ENCODE data around the gene KDM4F.

The KDM4F gene

DNA sequence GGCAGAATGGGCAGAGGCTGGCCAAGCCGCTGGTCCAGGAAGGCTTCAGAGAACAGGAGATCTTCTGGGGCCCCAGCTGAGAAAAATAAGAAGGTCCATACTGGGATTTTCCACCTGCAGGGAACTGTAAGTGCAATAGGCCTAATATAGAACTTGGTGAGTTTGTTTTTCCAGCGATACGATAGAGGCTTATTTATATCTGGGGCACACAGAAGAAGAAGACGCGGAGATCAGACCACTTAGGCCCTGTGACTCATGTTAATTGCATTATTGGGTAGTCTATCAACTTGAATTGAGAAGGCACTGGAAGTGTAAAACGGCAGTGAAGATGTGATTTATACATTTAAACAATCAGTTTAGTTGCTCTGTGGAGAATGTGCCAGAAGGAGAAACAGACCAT lies 9.8 kb downstream of the KDM4F start:
- in situ Hi-C loops (cut with MboI; ENCODE audit: low sequenced_read_pairs) = no loop called here

DNA sequence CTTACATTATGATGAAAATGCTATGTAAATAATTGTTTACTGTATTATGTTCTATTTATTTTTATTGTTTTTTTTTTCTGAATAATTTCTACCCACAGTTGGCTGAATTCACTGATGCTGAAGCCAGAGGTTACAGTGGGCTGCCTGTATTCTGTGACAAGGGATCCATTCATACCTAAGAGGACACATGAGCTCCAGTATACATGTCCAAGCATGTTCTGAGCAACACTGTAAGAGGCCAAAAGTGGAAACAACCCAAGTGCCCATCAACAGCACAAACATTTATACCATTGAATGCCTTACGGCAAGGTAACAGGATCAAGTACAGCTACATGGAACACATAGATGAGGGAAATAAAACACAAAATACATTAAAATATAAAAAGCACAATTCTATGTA lies 16.1 kb downstream of the KDM4F start:
- in situ Hi-C loops (cut with MboI; ENCODE audit: low sequenced_read_pairs) = no loop called here

DNA sequence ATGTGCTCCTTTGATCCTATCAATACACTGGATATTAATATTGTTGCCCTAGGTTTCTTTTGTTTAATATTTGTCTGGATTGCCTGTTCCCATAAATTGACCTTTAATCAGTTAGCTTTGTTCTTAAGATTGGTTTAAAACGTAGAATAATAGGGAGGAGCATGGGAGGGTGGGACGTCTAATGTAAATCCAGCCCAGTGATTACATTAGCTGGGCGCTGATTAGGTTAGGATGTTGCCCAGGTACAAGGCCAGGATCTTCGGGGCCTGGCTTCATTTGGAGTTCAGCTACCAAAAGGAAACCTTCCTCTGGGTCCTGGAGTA lies 17.5 kb downstream of the KDM4F start, which contains the start of gene SRSF8:
TSS of gene SRSF8 (plus strand) at position 204 of the 323 bp plus-strand sequence. CDS start 308 bp downstream, outside the sequence.
- in situ Hi-C loops (cut with MboI; ENCODE audit: low sequenced_read_pairs) = no loop called here

DNA sequence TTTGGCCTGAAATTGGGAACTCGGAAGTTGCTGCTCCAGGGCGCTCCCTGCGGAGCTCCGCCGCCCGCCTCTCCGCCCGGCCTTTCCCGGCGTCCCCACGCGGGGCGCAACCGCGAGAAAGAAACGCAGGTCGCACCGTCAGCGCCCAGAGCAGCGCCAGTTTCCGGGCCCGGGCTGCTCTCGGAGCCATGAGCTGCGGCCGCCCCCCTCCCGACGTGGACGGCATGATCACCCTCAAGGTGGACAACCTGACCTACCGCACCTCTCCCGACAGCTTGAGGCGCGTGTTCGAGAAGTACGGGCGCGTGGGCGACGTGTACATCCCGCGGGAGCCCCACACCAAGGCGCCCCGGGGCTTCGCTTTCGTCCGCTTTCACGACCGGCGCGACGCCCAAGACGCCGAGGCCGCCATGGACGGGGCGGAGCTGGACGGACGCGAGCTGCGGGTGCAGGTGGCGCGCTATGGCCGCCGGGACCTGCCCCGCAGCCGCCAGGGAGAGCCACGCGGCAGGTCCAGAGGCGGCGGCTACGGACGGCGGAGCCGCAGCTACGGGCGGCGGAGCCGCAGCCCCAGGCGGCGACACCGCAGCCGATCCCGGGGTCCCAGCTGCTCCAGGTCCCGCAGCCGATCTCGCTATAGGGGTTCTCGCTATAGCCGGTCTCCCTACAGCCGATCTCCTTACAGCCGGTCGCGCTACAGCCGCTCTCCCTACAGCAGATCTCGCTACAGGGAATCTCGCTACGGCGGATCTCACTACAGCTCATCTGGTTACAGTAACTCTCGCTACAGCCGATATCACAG lies 18.0 kb downstream of the KDM4F start:
- in situ Hi-C loops (cut with MboI; ENCODE audit: low sequenced_read_pairs) = no loop called here

DNA sequence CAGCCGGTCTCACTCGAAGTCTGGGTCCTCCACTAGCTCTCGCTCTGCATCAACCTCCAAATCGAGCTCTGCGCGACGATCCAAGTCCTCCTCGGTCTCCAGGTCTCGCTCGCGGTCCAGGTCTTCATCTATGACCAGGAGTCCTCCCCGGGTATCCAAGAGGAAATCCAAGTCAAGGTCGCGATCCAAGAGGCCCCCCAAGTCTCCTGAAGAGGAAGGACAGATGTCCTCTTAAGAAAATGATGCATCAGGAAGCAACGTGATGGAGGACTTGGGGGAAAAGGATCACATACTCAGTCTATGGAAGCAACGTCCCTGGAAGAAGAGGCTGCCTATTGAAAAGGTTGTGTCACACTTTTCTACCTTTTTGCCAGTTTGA lies 18.6 kb downstream of the KDM4F start:
- in situ Hi-C loops (cut with MboI; ENCODE audit: low sequenced_read_pairs) = no loop called here

DNA sequence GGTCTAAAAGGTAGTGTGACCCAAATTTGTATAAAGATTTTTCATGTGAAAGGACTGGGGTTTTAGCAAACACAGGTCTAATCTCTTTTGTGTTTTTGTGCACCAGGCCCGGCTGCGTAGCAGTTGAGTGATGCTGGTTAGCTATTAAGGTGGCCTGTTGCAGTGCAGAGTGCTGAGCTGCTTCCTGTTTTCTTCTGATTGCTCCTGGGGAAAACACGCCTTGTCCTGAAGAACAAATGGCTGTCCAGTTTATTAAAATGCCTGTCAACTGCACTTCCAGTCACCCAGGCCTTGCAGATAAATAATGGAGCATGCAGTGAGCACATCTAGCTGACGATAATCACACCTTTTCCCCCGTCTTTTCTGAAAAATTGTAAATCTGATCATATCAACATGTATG lies 19.3 kb downstream of the KDM4F start:
- in situ Hi-C loops (cut with MboI; ENCODE audit: low sequenced_read_pairs) = no loop called here

DNA sequence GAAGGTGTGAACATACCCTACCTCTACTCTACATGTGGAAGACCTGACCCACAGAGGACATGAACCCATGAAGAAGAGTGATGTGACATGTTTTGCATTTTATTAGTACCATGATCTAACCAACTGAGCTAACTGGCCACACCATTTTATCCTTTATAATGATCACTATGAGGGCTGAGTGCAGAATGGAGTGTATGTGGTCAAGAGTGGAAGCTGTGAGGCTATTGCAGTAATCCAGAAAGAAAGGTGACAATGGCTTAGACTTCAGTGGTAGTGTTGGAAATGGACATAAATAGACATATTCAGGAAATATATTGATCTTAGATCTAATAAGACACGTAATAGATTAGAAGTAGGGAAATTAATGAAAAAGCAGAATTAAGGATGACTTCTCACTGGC lies 21.2 kb downstream of the KDM4F start:
- in situ Hi-C loops (cut with MboI; ENCODE audit: low sequenced_read_pairs) = no loop called here

DNA sequence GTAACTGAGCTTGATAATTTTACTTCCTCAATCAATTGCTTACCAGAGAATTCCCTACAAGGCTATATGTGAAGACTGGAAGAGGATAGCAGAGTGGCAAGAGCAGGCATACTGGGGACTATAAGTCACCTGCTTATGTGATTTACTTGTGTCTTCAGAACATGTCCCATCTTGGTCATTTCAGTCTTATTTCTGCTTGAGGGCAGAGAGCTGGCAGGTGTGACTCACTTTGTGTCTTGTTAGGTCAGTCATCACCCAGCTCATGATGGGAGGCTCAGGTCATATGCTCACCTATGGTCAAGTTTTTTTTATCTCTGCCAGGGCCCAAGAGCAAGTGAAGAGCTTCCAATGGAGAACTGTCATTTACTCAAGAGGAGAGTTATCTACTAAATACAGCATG lies 23.7 kb downstream of the KDM4F start:
- in situ Hi-C loops (cut with MboI; ENCODE audit: low sequenced_read_pairs) = no loop called here

DNA sequence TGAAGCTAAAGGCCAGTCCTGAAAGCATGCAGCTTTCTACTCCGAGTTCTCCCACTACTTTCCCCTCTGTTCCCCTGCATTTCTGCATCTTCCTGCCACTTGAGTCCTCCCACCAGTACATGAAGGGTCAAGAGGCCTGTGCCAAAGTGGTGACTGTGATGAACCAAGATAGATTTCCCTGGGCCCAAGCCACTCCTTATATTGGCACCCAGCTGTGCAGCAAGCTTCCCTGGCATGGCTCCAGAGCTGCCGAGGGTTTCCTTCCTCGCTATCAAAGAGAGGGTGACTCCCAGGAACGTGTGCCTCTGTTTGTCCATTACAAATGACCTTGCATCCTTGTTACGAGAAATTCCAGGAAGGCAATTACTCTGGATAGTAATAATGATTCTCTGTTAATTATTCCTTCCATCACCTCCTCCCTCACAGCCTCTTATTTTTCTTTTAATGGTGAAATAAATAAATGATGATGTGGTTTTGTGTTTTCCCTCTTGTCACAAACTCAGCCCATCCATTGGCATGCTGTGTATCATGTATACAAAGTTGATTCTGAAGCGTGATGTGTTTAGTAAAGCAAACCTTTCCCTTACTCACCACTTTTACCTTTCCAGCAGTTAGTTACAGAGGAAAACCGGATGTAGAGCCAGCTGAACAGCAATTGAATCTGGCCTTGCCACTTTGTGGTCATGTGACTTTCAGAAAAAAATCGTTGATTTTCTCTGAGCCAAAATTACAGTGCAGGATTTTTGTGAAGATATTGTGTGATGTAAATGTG lies 25.8 kb downstream of the KDM4F start:
- in situ Hi-C loops (cut with MboI; ENCODE audit: low sequenced_read_pairs) = no loop called here

DNA sequence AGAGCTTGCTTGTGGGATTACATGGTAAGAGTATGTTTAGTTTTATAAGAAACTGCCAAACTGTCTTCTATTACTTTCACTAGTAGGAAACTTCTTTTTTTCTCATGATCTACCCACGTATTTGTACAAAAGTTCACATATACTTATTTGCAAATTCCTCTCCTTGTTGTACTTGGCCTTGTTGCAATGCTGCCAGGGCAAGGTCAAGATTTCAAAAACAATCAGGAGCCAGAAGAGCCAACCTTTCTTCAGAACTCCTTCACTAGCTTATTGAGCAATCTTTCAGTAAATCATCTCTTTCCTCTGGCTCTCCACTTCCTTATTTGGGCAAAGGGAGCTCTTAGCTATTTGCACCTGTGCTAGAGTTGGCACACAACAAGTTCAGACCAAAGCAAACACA lies 27.2 kb downstream of the KDM4F start:
- in situ Hi-C loops (cut with MboI; ENCODE audit: low sequenced_read_pairs) = no loop called here

DNA sequence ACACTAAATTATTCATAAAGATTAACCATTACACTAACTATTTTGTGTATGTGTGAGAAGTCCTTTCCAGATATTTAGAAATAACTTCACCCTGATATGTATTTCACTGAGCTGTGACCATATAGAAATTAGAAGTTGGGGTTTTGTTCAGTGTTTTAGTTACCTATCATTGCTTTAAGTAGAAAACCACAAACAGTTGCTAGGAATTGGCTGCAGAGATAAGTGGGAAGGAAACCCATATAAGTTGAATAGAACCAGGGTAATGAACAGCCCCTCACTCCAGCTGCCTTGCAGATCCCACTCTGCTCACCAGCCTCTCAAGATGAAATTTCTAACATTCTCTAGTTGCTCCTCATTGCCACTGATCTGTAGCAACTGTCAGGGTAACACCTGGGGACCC lies 27.8 kb downstream of the KDM4F start:
- in situ Hi-C loops (cut with MboI; ENCODE audit: low sequenced_read_pairs) = no loop called here

DNA sequence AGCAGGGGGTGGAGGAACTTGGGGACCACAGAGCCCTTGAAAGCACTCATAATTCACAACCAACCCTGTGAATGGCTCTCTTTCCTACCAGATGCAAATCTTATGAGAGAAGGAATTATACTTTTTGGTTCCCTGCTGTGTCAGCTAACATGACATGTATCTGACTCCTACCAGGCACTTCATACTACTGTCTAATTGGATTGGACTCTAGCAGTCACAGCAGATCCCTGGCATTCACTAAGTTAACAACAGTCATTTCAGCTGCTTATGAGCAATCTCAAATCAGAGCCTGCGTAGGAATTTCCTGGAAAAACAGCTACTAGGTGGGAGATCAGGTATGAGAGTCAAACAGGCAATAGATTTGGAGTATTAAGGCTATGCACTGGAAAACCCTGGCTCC lies 29.3 kb downstream of the KDM4F start:
- in situ Hi-C loops (cut with MboI; ENCODE audit: low sequenced_read_pairs) = no loop called here

DNA sequence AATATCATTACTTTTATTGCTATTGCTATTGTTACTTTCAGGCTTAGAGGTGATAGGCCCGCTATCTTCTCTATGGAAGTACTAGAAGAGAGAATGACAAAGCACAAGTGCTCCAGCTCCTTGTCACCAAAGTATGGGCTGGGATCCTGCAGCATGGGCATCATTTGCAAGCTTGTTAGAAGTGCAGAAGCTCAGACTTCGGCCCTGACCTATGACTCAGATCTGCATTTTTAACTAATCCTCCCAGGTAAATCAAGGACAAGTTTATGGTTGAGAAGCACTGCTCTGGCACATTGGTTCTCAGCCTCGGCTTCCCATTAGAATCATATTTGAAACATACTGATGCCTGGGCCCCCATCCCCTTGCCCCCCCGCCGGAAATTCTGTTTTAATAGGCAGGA lies 31.8 kb downstream of the KDM4F start:
- in situ Hi-C loops (cut with MboI; ENCODE audit: low sequenced_read_pairs) = no loop called here

DNA sequence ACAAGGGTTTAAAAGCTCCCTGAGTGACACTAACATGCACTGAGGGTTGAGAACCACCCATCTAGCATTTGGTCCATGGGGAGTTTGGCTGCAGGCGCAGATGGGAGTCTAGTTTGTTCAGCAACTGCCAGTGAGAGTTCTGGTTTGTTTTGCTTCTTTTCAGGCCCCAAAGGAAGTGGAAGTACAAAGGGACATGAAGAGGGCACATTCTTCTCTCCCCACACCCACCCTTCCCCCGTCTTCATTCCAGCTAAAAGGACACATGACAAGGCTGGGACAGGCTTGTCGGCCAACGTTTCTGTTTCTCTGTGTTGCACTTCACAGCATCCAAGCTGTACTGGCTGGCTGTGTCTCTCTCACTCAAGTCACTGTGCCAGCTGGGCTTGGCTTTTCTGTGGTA lies 32.2 kb downstream of the KDM4F start:
- in situ Hi-C loops (cut with MboI; ENCODE audit: low sequenced_read_pairs) = no loop called here

DNA sequence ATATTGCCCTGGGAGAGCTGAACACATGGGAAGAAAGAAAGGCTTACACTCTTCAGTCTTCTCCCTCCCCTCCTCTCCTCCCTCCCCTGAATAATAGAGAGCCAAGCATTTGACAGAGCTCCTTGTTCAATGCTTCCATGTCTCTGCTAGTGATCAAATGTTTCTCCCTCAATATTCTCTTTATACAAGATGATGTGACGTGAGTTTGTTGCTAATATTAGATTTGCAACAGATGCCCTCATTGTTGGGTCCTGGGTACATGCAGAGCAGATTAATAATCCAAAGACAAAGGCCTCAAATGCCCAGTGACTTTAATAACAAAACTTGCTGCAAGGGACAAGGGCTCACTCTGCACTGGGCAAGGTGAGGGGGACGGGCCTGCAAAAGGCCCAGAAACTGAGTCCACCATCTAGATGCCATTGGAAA lies 33.4 kb downstream of the KDM4F start:
- in situ Hi-C loops (cut with MboI; ENCODE audit: low sequenced_read_pairs) = no loop called here

DNA sequence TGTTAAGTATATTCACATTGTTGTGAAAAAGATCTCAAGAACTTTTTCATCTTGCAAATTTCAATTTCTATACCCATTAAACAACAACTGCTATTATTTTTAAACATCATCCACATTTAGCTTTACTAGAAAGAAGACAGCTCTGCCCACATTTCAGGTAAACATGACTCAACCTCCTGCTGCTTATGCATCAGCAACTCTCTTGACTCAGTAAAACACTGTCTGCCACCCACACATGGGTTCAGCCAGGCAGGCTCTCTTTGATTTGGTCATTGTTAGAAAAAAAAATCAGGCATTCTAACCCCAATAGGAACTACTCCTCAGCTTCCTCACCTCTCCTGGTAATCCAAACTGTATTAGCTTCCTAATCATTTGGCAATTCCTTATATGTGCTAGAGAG lies 35.3 kb downstream of the KDM4F start:
- in situ Hi-C loops (cut with MboI; ENCODE audit: low sequenced_read_pairs) = no loop called here

DNA sequence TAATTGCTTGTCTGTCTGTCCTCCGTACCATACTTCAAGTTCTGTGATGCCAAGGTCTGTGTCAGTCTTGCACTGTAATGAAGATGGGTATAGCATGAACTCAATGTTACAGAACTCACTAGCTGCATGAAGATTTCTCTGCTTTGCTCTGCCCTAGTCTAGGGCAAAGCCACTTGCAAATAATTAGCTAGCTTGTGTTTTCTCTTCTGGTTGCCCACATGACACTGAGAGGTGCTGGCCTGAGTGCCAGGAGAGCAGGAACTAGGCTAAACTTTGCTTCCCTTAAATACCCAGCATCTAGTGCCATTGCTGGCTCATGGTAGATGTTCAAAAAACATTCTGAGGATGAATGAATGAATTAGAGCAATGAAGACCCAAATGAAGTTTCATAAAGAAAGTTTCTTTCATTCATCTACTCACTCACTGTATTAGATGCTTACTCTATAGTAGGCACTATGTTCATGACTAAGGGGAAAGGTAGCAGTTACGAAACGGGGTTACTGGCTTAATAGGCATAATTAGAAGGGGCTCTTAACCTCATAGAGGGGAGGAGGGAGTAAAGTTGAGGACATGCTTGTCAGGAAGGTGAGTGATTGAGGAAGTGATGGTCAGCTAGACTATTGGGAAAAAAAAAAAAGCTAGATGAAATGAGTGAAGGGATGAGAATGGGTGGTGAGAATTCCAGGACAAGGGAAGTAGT lies 36.0 kb downstream of the KDM4F start:
- in situ Hi-C loops (cut with MboI; ENCODE audit: low sequenced_read_pairs) = no loop called here

DNA sequence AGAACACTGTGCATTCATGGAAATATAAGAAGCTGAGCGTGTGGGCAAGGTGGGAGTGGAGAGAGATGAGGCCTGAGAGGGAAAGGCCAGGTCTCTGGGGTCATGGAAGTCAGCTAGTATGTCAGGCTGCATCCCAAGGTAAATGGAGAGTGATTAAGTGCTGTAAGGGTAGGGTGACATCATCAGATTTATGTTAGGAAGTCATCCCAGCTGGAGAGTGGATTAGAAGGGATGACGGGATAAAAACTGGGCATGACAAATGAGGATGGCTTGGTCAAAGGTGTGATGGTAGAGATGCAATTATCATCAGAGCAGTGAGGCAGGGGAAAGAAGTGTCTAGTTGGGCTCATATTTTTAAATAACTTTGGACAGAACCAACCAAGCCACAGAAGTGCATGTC lies 36.9 kb downstream of the KDM4F start:
- in situ Hi-C loops (cut with MboI; ENCODE audit: low sequenced_read_pairs) = no loop called here

DNA sequence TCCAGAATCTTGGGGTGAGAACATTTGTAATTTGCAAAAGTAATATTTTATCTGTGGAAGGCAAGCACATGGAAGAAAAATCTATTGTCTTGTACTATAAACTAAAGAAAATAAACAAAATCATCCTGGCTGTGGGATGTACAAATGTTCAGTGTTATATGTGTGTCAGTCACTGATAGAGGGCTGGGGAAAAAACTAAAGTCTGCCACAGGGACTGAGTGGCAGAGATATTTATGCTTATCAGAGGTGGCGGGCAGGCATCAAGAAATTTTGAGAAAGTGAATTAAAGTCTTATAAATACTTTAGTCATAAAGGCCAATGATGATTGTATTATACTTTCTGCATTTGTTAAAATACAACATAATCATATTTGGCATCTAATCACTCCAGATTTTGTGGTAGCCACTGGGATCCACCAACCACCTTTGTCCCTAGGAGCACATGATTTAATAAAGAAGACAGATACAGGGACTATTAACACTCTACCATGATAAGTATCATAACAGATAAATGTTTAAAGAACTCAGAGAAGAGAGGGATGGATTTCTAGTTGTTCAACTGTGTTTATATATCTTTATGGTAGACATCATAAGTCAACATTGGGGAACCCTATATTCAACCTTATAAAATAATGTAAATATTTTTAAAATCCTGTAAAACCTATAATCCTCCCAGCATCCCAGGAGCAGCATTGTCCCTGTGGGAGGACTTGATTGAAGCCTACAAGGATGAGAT lies 37.8 kb downstream of the KDM4F start:
- in situ Hi-C loops (cut with MboI; ENCODE audit: low sequenced_read_pairs) = no loop called here

DNA sequence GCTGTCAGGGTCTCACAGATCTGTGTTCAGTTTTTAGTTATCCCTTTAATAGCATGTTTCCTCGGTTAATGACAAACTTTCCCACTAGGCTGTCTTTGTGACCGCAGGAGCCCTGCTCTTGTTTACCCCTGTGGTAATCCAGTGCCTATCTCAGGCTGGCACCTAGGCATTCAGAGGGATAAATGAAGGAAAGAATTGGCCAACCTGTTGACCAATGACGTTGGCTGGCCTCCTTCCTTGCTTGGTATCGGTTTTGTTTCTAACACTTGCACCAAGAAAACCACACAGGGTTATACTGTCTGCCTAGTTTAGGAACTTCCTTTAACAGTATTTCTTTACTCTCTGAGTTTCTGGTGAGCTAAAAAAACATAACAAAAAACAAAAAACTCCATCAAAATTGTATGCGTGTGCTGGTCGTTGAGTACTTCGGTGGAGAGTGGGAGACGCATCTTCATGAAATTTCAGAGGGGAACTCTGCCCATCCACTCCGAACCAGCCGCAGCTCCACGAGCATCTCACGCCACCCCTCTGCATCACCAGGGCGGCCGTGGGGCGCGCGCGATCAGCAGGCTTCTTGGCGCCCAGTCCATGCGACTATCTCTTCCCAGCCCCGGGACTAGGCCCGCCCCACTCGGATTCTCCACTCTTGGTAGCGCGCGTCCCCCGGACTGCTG lies 39.9 kb downstream of the KDM4F start:
- in situ Hi-C loops (cut with MboI; ENCODE audit: low sequenced_read_pairs) = no loop called here

Data from HL-60/S4 (cell line).